Esophagus muscularis mucosa (tissue), 3 donors: ENCODE results near the gene BMP6.

Experiments
- CTCF ChIP-seq, 3 experiments: fragments of 200-600 bp in 2 of 3; fragments of 450-650 bp in 1 of 3; sonication (generic) in 2 of 3; IDR thresholded peaks; one replicate each; pipeline ENCODE4 v1.5.1; 2017 to 2019; ENCODE audit warnings: antibody characterized with exemption in 3 of 3, mild to moderate bottlenecking in 2 of 3, moderate library complexity in 1 of 3
- POLR2A ChIP-seq: fragments of 450-650 bp; IDR thresholded peaks from one replicate; pipeline ENCODE4 v1.6.1; 2017; ENCODE audit warnings: antibody characterized with exemption, moderate library complexity, mild to moderate bottlenecking, low read depth

- TF ChIP-seq CTCF (IDR thresholded peaks at IDR 0.05), result no peak
- no peak for TF ChIP-seq POLR2A
Observed at GRCh38 chr6:7765575-7766325, 39.9 kb downstream of the BMP6 start.
